IMR-90 (cell line): Measurements from ENCODE around the gene IGF2R. TPM values are rescaled to one million over a fixed set of nuclear protein-coding genes. Genes with fewer than 3 reads are reported as not detected.

Experiments used
- ATAC-seq: fragments of 200-7000 bp; cut with Tn5 transposase; 2 replicates; pipeline ENCODE4 v1.9.1; 2020; ENCODE audit warnings: low read depth, mild to moderate bottlenecking, moderate library complexity
- BruUV-seq: library from RNA; stranded (reverse); fragments of 400-500 nt; replicated peaks from 2 replicates; lab custom pipeline; 2021; lab: Mats Ljungman, UMichigan
- CTCF ChIA-PET: fragments of 300-600 bp; formaldehyde crosslinking; extraction: SDS; loops from one replicate; lab custom pipeline; 2021; ENCODE audit warnings: antibody characterized with exemption; lab: Yijun Ruan, JAX
- POLR2A ChIA-PET: fragments of 300-600 bp; sonication (Branson Sonifier 250); formaldehyde crosslinking; loops from one replicate; lab custom pipeline; 2022; ENCODE audit warnings: antibody characterized with exemption; ENCODE audit not compliant: unreplicated experiment; lab: Charles Lee
- DNase-seq: peaks from one replicate; pipeline ENCODE4 v3.0.0; 2013
- H2AFZ ChIP-seq: replicated peaks from 2 replicates; pipeline ENCODE3; 2013; ENCODE audit warnings: low read length, mild to moderate bottlenecking; ENCODE audit not compliant: poor library complexity
- H2AK5ac ChIP-seq: 2 replicates; pipeline ENCODE4 v1.6.1; 2013; ENCODE audit warnings: low read depth, low read length, inconsistent platforms
- H2AK9ac ChIP-seq: replicated peaks from 2 replicates; pipeline ENCODE3; 2013; ENCODE audit warnings: mild to moderate bottlenecking, low read depth, low read length, moderate library complexity; ENCODE audit not compliant: poor library complexity
- H2BK120ac ChIP-seq: 2 replicates; pipeline ENCODE4 v1.6.1; 2013; ENCODE audit warnings: low read depth, low read length, inconsistent platforms
- H2BK15ac ChIP-seq: 3 replicates; pipeline ENCODE4 v1.6.1; 2013; ENCODE audit warnings: low read depth, low read length, inconsistent platforms
- H2BK20ac ChIP-seq: 2 replicates; pipeline ENCODE4 v1.6.1; 2013; ENCODE audit warnings: low read depth, mild to moderate bottlenecking, inconsistent platforms, low read length, moderate library complexity
- H2BK5ac ChIP-seq: 2 replicates; pipeline ENCODE4 v1.6.1; 2013; ENCODE audit warnings: mild to moderate bottlenecking, low read depth, low read length, inconsistent platforms; ENCODE audit not compliant: poor library complexity, severe bottlenecking
- H3K14ac ChIP-seq: replicated peaks from 2 replicates; pipeline ENCODE4 v1.6.1; 2013; ENCODE audit warnings: low read depth, low read length, inconsistent platforms
- H3K18ac ChIP-seq: 2 replicates; pipeline ENCODE4 v1.6.1; 2013; ENCODE audit warnings: low read depth, low read length, control low read depth
- H3K23ac ChIP-seq: 2 replicates; pipeline ENCODE4 v1.6.1; 2013; ENCODE audit warnings: low read depth, low read length, inconsistent platforms
- H3K27ac ChIP-seq: 2 replicates; pipeline ENCODE4 v1.5.1; 2013; ENCODE audit warnings: mild to moderate bottlenecking, control low read depth, low read length; ENCODE audit not compliant: insufficient read depth
- H3K27me3 ChIP-seq: 2 replicates; pipeline ENCODE4 v1.6.1; 2013; ENCODE audit warnings: low read length; ENCODE audit not compliant: control insufficient read depth, insufficient read depth
- H3K36me3 ChIP-seq: 2 replicates; pipeline ENCODE4 v1.6.1; 2013; ENCODE audit warnings: low read length, mixed read lengths; ENCODE audit not compliant: control insufficient read depth, insufficient read depth
- H3K4ac ChIP-seq: 2 replicates; pipeline ENCODE4 v1.6.1; 2013; ENCODE audit warnings: low read depth, low read length, inconsistent platforms
- H3K4me1 ChIP-seq: 2 replicates; pipeline ENCODE4 v1.6.1; 2013; ENCODE audit warnings: low read length, mixed read lengths; ENCODE audit not compliant: control insufficient read depth, insufficient read depth
- H3K4me2 ChIP-seq: 2 replicates; pipeline ENCODE4 v1.6.1; 2013; ENCODE audit warnings: low read depth, mild to moderate bottlenecking, control low read depth, low read length, moderate library complexity
- H3K4me3 ChIP-seq: 2 replicates; pipeline ENCODE4 v1.5.1; 2013; ENCODE audit warnings: low read depth, mild to moderate bottlenecking, control low read depth, low read length, moderate library complexity; ENCODE audit not compliant: insufficient read depth
- H3K56ac ChIP-seq: 2 replicates; pipeline ENCODE4 v1.6.1; 2013; ENCODE audit warnings: low read length, inconsistent platforms; ENCODE audit not compliant: insufficient read depth; ENCODE audit errors: extremely low read depth
- H3K79me1 ChIP-seq, 2 experiments: 2 replicates each; pipeline ENCODE4 v1.6.1; 2013; ENCODE audit warnings: low read length in 2 of 2, inconsistent platforms in 1 of 2, low read depth in 1 of 2
- H3K9ac ChIP-seq: 2 replicates; pipeline ENCODE4 v1.6.1; 2013; ENCODE audit warnings: low read depth, low read length, control low read depth
- H3K9me1 ChIP-seq: 2 replicates; pipeline ENCODE4 v1.6.1; 2013; ENCODE audit warnings: low read length, inconsistent platforms; ENCODE audit not compliant: insufficient read depth
- H3K9me3 ChIP-seq: 2 replicates; pipeline ENCODE4 v1.6.1; 2013; ENCODE audit warnings: low read length; ENCODE audit not compliant: control insufficient read depth, insufficient read depth
- H4K20me1 ChIP-seq: 2 replicates; pipeline ENCODE4 v1.6.1; 2013; ENCODE audit warnings: low read length, inconsistent platforms; ENCODE audit not compliant: insufficient read depth
- H4K5ac ChIP-seq: 2 replicates; pipeline ENCODE4 v1.6.1; 2013; ENCODE audit warnings: mild to moderate bottlenecking, low read depth, low read length, control low read depth
- H4K8ac ChIP-seq, 2 experiments: 2 replicates each; pipeline ENCODE4 v1.6.1; 2013; ENCODE audit warnings: low read depth in 2 of 2, low read length in 2 of 2, control low read depth in 1 of 2, inconsistent platforms in 1 of 2
- H4K91ac ChIP-seq: 2 replicates; pipeline ENCODE4 v1.6.1; 2013; ENCODE audit warnings: low read depth, low read length, inconsistent platforms; ENCODE audit not compliant: insufficient read depth
- CEBPB ChIP-seq: IDR thresholded peaks from 2 replicates; pipeline ENCODE4 v1.6.1; 2012; ENCODE audit warnings: low read depth, low read length, improper control_type of control experiment
- MXI1 ChIP-seq: IDR thresholded peaks from 2 replicates; pipeline ENCODE4 v1.6.1; 2012; ENCODE audit warnings: low read depth, mild to moderate bottlenecking, low read length, moderate library complexity, borderline replicate concordance
- WGBS, 2 experiments: methylation state at CpG; one replicate each; pipeline versions ENCODE4 v1.1.5 to v1.1.7; 2013; ENCODE audit warnings: missing lambda C conversion rate in 2 of 2; ENCODE audit not compliant: insufficient read length in 1 of 2; ENCODE audit errors: extremely low coverage in 2 of 2; 5-methylcytosine and 5-hydroxymethylcytosine counted together
- dilution Hi-C: fragments of 300-500 bp; cut with HindIII; formaldehyde crosslinking; loops from one replicate; pipeline ENCODE4 v1.14.3; 2018; ENCODE audit warnings: low sequenced_read_pairs; ENCODE audit not compliant: unreplicated experiment
- in situ Hi-C: fragments of 300-500 bp; cut with MboI; formaldehyde crosslinking; loops from 3 replicates; pipeline ENCODE4 v1.14.3; 2019; ENCODE audit warnings: low sequenced_read_pairs, inconsistent platforms, mixed read lengths
- intact Hi-C: fragments of 100-400 bp; cut with micrococcal nuclease; formaldehyde crosslinking; loops from 2 replicates; pipeline ENCODE4 v1.10.0; 2022
- polyA plus RNA-seq, 3 experiments: library from polyadenylated mRNA; depleted of rRNA; stranded (reverse); fragments of >200 nt; gene quantifications; 2 replicates each; pipeline ENCODE4 v1.2.3, GENCODE V29; 2012; ENCODE audit warnings: low replicate concordance in 1 of 3
- total RNA-seq: library from RNA; depleted of rRNA; stranded (reverse); fragments of >200 nt; gene quantifications from 2 replicates; pipeline ENCODE4 v1.2.3, GENCODE V29; 2012

The IGF2R gene
- total and polyA plus RNA-seq, 2 of the 4 experiments (the other 2 are of a cell fraction), result 33.2 to 41.4 TPM

DNA sequence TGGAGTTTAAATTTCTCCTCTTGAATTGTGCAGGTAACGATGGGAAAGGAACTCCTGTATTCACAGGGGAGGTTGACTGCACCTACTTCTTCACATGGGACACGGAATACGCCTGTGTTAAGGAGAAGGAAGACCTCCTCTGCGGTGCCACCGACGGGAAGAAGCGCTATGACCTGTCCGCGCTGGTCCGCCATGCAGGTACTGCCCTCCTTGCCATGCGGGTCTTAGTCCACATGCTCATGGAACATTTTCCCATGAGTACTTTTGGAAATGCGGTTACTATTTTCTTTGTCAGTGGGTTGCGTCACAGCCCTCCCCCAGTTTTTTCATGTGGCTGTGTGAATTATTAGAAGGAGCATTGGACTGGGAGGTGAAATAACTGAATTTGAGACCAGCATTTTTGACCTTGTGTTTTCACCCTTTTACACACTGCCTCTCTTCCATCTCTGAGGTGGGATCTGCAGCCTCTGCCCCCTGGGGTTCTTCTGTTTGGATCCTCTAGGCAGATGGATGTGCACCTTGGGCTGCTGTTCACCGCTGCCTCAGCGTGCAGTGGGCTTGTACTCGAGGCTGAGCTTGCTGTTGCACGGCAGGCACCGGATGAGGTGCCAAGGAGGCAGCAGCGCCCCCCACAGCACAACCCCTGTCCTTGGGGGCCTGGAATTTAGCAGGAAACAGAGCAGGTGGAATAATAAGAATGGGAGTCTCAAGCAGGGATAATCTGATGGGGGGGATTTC is 71.8 kb downstream of the IGF2R start:
- TF ChIP-seq CEBPB (peak; percentile 14; the same call in 1 of the 2 replicates), MXI1 (no peak)
- Histone ChIP-seq H3K4me3 (no peak overlapping the region), H3K23ac (no peak overlapping the region), H4K5ac (no peak overlapping the region), H3K4me2 (no peak overlapping the region), H3K9ac (no peak overlapping the region), H3K56ac (no peak overlapping the region), H2AFZ (no peak overlapping the region), H3K9me1 (peaks cover 26% of the 10 kb centered on the region), H4K8ac (no peak overlapping the region), H3K4me1 (peaks cover 7% of the 10 kb centered on the region), H3K4ac (no peak overlapping the region), H3K9me3 (no peaks in the 10 kb centered on the region), H3K27ac (no peak overlapping the region), H3K36me3 (peaks cover 49% of the 10 kb centered on the region), H4K20me1 (0 out of 2 replicates have a peak, but pooled peaks cover 6% of the 10 kb centered on the region), H2AK5ac (no peak overlapping the region), H2BK20ac (no peak overlapping the region), H3K14ac (no peak overlapping the region), H2BK120ac (no peak overlapping the region), H3K27me3 (no peaks in the 10 kb centered on the region), H3K79me1 (peaks cover 0 to 48% of the 10 kb centered on the region in 2 experiments; a peak in 3 of 4 replicates), H2AK9ac (peak overlapping the region; percentile 19), H4K91ac (no peak overlapping the region), H2BK5ac (no peak overlapping the region), H3K18ac (no peak overlapping the region), H2BK15ac (no peak overlapping the region)
- WGBS, 2 experiments, result 80% methylated on average over 1 of the region's 19 CpGs; no CpG with 5 or more reads in 1 of the 2 experiments
- ATAC-seq, result no peak
- in situ Hi-C loops, result loop anchor here (10.0 kb wide), 1 partner anchor 176 kb away; no protein-coding TSS in a partner anchor
- intact Hi-C loops, result no loop called here
- CTCF ChIA-PET, result no interaction called here
- POLR2A ChIA-PET, result no interaction called here
- BruUV-seq, result no TSS peak
- DNase-seq, result no peak
- dilution Hi-C loops, result no loop called here
